GM13976 (cell line): ENCODE data around the gene BEAN1.

Experiments used
- DNase-seq: peaks from one replicate; pipeline ENCODE4 v3.0.0; 2012; ENCODE audit warnings: low spot score
- in situ Hi-C: fragments of 300-500 bp; cut with MboI; formaldehyde crosslinking; loops from one replicate; pipeline ENCODE4 v1.12.0; 2022; ENCODE audit warnings: low sequenced_read_pairs, mixed read lengths, inconsistent platforms; ENCODE audit not compliant: unreplicated experiment
- TF ChIP-seq, protein P1 (sequence below): IDR thresholded peaks from 2 replicates; pipeline ENCODE4 v1.5.1; 2012; ENCODE audit warnings: borderline replicate concordance, mild to moderate bottlenecking; ENCODE audit not compliant: insufficient read depth; ENCODE audit errors: extremely low read depth, missing control alignments, control extremely low read depth

The BEAN1 gene

DNA sequence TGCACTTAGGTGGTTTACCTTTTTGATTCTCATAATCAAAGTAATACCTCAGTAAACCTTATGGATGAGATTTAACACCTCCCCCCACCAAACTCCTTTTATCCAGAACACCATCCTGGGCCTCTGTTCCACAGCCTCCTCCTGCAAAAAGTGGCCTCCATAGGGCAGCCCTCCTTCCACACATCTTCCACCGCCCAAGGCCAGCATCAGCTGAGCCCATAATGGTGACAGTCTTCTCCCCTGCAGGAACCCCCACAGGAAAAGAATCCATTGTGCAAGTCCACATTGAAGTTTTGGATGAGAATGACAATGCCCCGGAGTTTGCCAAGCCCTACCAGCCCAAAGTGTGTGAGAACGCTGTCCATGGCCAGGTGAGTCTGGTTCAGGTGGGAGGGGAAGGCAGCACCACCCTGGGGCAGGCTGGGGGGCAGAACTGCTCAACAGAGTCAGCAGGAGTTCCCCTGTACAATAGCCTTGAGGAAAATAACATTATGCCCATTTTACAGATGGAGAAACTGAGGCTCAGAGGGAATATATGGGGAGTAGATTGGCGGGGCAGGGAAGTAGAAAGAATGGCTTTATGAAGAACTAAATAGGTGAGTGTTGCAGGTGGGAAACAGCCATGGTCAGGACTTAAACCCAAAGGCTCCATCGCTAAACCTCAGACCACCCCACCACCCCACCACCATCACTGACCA, 29.2 kb upstream of the BEAN1 start:
- DNase-seq, result no peak
- in situ Hi-C loops, result no loop called here
- TF ChIP-seq, protein P1, sequence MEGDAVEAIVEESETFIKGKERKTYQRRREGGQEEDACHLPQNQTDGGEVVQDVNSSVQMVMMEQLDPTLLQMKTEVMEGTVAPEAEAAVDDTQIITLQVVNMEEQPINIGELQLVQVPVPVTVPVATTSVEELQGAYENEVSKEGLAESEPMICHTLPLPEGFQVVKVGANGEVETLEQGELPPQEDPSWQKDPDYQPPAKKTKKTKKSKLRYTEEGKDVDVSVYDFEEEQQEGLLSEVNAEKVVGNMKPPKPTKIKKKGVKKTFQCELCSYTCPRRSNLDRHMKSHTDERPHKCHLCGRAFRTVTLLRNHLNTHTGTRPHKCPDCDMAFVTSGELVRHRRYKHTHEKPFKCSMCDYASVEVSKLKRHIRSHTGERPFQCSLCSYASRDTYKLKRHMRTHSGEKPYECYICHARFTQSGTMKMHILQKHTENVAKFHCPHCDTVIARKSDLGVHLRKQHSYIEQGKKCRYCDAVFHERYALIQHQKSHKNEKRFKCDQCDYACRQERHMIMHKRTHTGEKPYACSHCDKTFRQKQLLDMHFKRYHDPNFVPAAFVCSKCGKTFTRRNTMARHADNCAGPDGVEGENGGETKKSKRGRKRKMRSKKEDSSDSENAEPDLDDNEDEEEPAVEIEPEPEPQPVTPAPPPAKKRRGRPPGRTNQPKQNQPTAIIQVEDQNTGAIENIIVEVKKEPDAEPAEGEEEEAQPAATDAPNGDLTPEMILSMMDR, result no peak

DNA sequence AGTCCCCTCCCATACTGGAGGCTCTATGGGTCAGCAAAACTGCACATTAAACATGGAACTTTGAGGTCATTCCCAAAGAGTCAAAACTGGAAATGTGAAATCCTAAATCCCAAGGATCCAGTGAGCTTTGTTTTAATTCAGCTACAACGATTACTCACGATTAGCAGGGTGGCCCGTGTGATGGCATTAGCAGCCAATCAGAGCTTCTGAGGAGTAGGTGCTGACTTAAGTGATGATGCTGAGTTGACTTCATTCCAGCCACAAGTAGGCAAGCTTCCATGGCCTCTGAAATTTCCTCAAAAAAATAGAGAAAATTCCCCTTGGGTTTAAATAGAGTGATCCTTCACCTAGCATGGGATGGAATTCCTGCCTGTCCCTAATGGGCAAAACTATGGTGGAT, 28.1 kb upstream of the BEAN1 start:
- DNase-seq, result no peak
- TF ChIP-seq, protein P1, result no peak
- in situ Hi-C loops, result no loop called here

DNA sequence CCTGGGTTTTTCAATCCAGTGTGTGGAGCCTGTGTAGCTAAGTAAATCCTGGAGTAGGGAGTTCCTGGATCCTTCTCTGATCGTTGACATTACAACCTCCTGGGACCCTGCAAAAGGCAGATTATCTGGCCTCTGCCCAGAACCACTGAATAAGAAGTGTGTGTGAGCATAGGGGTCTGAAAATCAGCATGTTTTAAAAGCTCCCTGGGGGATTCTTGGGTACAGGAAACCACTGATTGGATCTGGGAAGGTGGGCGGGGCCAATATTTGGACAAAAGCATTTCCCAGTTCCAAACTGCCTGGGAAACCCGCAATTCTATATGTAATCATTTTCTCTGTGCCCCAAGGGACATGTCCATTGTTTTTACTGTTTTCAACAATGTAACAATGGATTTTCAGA, 27.2 kb upstream of the BEAN1 start:
- in situ Hi-C loops, result loop anchor here (25.0 kb wide), 1 partner anchor 462 kb away; no protein-coding TSS in a partner anchor
- TF ChIP-seq, protein P1, result no peak
- no peak for DNase-seq

DNA sequence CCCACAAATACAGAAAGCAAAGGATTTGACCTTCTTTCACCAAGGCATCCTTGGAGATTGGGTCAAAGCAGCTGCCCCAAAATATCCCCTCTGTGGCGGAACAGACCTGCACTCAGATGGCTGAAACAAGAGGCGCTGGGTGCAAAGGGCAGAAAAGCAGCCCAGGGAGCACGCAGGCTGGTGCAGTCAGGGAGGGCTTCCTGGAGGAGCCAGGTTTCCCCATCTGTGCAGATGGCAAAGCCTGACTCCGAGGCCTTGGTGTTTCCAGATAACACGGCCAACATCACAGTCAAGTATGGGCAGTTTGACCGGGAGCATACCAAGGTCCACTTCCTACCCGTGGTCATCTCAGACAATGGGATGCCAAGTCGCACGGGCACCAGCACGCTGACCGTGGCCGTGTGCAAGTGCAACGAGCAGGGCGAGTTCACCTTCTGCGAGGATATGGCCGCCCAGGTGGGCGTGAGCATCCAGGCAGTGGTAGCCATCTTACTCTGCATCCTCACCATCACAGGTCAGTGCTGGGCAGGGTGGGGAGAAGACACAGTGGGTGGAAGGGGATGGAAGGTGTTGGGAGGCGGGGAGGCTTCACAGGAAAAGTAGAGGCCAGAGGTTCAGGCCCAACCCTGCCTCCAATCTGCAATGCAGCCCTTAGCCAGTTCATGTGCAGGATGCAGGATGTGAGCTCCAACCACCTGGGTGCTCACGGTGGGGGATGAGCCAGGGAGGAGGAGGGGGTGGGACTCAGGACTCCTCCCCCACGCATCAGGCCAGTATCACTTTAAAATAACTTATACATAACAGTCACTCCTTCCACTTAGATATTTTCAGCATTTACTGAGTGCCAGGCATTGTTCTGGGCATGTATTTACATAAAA, 26.4 kb upstream of the BEAN1 start:
- in situ Hi-C loops, result loop anchor here (25.0 kb wide), 1 partner anchor 462 kb away; no protein-coding TSS in a partner anchor
- TF ChIP-seq, protein P1, result no peak
- DNase-seq, result no peak

DNA sequence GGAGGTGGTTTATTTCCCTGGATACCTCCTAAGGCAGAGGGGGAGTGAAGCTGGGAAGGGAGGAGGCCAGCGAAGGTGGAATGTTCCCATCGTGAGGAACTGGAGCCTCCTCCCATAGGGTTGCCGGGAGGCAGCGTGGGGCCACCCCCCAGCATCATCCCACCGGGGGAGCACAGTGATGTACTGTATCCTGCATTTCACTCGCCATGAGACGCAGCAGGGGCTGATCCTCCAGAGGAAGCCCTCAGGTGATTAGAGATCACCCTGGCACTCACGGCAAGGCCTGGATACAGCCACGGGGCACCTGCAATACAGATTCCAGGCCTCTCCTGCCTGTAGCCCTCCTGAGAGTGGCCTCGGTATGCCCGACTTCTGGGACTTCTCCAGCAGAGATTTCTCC, 25.5 kb upstream of the BEAN1 start:
- in situ Hi-C loops, result loop anchor here (25.0 kb wide), 1 partner anchor 461 kb away; no protein-coding TSS in a partner anchor
- TF ChIP-seq, protein P1, result no peak

DNA sequence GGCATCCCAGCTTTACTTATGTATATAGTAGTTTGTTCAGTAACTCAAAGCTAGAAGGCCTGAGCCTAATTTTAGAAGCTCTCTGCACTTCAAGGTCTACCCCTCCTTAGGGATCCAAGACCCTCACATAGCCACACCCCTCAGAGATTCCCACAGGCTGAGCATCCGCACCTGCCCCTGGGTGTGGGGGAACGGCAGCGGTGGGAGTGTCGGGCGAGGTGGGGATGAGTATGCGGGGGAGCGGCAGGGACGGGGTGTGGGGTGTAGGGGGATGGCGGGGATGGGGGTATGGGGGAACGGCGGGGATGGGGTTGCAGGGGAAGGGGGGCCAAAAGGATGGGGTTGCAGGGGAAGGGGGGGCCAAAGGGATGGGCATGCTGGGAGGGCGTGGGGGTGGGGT, 24.9 kb upstream of the BEAN1 start:
- no peak for DNase-seq
- in situ Hi-C loops, result loop anchor here (25.0 kb wide), 1 partner anchor 460 kb away; no protein-coding TSS in a partner anchor
- TF ChIP-seq, protein P1, result no peak

More for the DNA sequence above, 25.5 kb upstream of the BEAN1 start:
- no peak for DNase-seq
